Keratinocyte (primary cell): ENCODE results near the gene CLDN5.

Experiments
- EZH2 ChIP-seq: IDR thresholded peaks from one replicate; pipeline ENCODE4 v1.6.1; 2012; ENCODE audit warnings: inconsistent platforms, mild to moderate bottlenecking, low read length, moderate library complexity
- TF ChIP-seq, protein P1 (sequence below), 3 experiments: IDR thresholded peaks in 1 of 3; conservative IDR thresholded peaks in 1 of 3; optimal IDR thresholded peaks in 1 of 3; 2 replicates in 2 of 3; 3 replicates in 1 of 3; pipeline versions ENCODE3 to v1.5.1; 2011; ENCODE audit warnings: low read length in 3 of 3, mild to moderate bottlenecking in 3 of 3, moderate library complexity in 2 of 3, control low read depth in 1 of 3, inconsistent platforms in 1 of 3; ENCODE audit not compliant: insufficient read depth in 2 of 3; ENCODE audit errors: extremely low read depth in 1 of 3

DNA sequence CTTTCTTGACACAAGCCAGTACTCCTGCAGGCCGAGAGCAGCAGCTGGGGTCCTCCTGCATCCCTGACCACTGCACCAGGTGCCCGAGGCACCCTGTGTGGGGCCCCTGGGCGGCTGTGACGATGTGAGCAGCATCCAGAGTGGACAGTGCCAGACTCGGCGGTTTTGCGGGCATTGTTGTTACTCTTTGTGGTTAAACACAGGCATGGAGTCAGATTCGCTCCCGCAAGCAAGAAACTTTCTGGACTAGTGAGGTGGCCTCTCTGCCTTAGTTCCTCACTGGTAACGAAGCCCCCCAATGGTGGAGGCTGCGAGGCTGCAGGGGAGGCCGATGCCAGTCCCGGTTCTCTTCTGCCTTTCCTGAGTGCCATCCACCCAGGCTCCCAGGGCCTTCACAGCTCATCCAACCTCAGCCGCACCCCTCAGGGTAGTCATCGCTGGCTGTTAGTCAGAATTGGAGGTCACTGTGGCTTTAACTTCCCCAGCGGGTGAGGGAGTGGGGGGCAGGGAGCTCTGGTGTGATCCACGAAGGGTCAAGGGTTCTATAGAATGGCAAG lies 3.7 kb upstream of the CLDN5 start:
- no peak for TF ChIP-seq EZH2
- TF ChIP-seq, protein P1, sequence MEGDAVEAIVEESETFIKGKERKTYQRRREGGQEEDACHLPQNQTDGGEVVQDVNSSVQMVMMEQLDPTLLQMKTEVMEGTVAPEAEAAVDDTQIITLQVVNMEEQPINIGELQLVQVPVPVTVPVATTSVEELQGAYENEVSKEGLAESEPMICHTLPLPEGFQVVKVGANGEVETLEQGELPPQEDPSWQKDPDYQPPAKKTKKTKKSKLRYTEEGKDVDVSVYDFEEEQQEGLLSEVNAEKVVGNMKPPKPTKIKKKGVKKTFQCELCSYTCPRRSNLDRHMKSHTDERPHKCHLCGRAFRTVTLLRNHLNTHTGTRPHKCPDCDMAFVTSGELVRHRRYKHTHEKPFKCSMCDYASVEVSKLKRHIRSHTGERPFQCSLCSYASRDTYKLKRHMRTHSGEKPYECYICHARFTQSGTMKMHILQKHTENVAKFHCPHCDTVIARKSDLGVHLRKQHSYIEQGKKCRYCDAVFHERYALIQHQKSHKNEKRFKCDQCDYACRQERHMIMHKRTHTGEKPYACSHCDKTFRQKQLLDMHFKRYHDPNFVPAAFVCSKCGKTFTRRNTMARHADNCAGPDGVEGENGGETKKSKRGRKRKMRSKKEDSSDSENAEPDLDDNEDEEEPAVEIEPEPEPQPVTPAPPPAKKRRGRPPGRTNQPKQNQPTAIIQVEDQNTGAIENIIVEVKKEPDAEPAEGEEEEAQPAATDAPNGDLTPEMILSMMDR (optimal IDR thresholded peaks at IDR 0.05 in 1 of 3, IDR thresholded peaks at IDR 0.05 in 1 of 3, conservative IDR thresholded peaks at IDR 0.05 in 1 of 3; ENCODE audit: extremely low read depth in 1 of 3, insufficient read depth in 2 of 3, low read length in 3 of 3), result no peak
